H9 (cell line): ENCODE measurements around the gene SWSAP1. TPM values are rescaled to one million over a fixed set of nuclear protein-coding genes. Genes with fewer than 3 reads are reported as not detected.
"Not testable (repeated sequence)": the region's sequence is repeated elsewhere in the genome, so short reads cannot be mapped to it uniquely, and the experiment has no call there.

Source experiments
- DNase-seq: peaks from one replicate; pipeline ENCODE4 v3.0.0-alpha.2; 2017
- H2AFZ ChIP-seq: one replicate; pipeline ENCODE4 v1.6.1; 2013; ENCODE audit warnings: mild to moderate bottlenecking, low read length, control low read depth, moderate library complexity
- H2AK5ac ChIP-seq: 2 replicates; pipeline ENCODE4 v1.6.1; 2013; ENCODE audit warnings: low read length, control low read depth, mixed read lengths; ENCODE audit not compliant: insufficient read length
- H2BK120ac ChIP-seq: one replicate; pipeline ENCODE4 v1.6.1; 2013; ENCODE audit warnings: low read depth, mild to moderate bottlenecking, low read length, control low read depth, inconsistent platforms; ENCODE audit not compliant: poor library complexity, severe bottlenecking
- H2BK12ac ChIP-seq: 2 replicates; pipeline ENCODE4 v1.6.1; 2013; ENCODE audit warnings: low read length, control low read depth, mixed read lengths, low read depth; ENCODE audit not compliant: insufficient read length
- H2BK15ac ChIP-seq: 2 replicates; pipeline ENCODE4 v1.6.1; 2013; ENCODE audit warnings: low read depth, low read length, control low read depth
- H2BK20ac ChIP-seq: one replicate; pipeline ENCODE4 v1.6.1; 2013; ENCODE audit warnings: low read depth, mild to moderate bottlenecking, low read length, control low read depth, inconsistent platforms; ENCODE audit not compliant: poor library complexity, severe bottlenecking
- H2BK5ac ChIP-seq: 2 replicates; pipeline ENCODE4 v1.6.1; 2013; ENCODE audit warnings: low read length, control low read depth, mixed read lengths; ENCODE audit not compliant: insufficient read length
- H3K14ac ChIP-seq: 2 replicates; pipeline ENCODE4 v1.6.1; 2013; ENCODE audit warnings: low read length, control low read depth; ENCODE audit not compliant: insufficient read depth
- H3K18ac ChIP-seq: 2 replicates; pipeline ENCODE4 v1.6.1; 2013; ENCODE audit warnings: low read depth, mild to moderate bottlenecking, mixed read lengths, low read length, control low read depth; ENCODE audit not compliant: insufficient read length
- H3K23ac ChIP-seq: 2 replicates; pipeline ENCODE4 v1.6.1; 2013; ENCODE audit warnings: low read length, control low read depth, mixed read lengths, low read depth; ENCODE audit not compliant: insufficient read length
- H3K23me2 ChIP-seq: 2 replicates; pipeline ENCODE4 v1.6.1; 2013; ENCODE audit warnings: low read depth, mild to moderate bottlenecking, mixed read lengths, low read length, control low read depth; ENCODE audit not compliant: insufficient read length, poor library complexity, severe bottlenecking
- H3K27ac ChIP-seq: 2 replicates; pipeline ENCODE4 v1.5.1; 2013; ENCODE audit warnings: low read length, control low read depth, mixed read lengths, low read depth; ENCODE audit not compliant: insufficient read length
- H3K27me3 ChIP-seq: 2 replicates; pipeline ENCODE4 v1.6.1; 2013; ENCODE audit warnings: low read length, control low read depth, inconsistent platforms; ENCODE audit not compliant: insufficient read depth
- H3K4ac ChIP-seq: 2 replicates; pipeline ENCODE4 v1.6.1; 2013; ENCODE audit warnings: low read depth, mild to moderate bottlenecking, control low read depth, inconsistent platforms, low read length, moderate library complexity
- H3K4me1 ChIP-seq: 2 replicates; pipeline ENCODE4 v1.6.1; 2013; ENCODE audit warnings: low read length, control low read depth, inconsistent platforms; ENCODE audit not compliant: insufficient read depth
- H3K4me2 ChIP-seq: 2 replicates; pipeline ENCODE4 v1.6.1; 2013; ENCODE audit warnings: low read length, control low read depth, mixed read lengths; ENCODE audit not compliant: insufficient read length, insufficient read depth
- H3K56ac ChIP-seq: 2 replicates; pipeline ENCODE4 v1.6.1; 2013; ENCODE audit warnings: low read depth, mild to moderate bottlenecking, mixed read lengths, low read length, control low read depth; ENCODE audit not compliant: insufficient read length
- H3K79me1 ChIP-seq: 2 replicates; pipeline ENCODE4 v1.6.1; 2013; ENCODE audit warnings: low read depth, mild to moderate bottlenecking, moderate library complexity, low read length, control low read depth, inconsistent platforms; ENCODE audit not compliant: insufficient read depth, poor library complexity, severe bottlenecking
- H3K79me2 ChIP-seq: 2 replicates; pipeline ENCODE4 v1.6.1; 2013; ENCODE audit warnings: low read length, control low read depth, inconsistent platforms; ENCODE audit not compliant: insufficient read depth
- H3K9ac ChIP-seq: 2 replicates; pipeline ENCODE4 v1.6.1; 2013; ENCODE audit warnings: low read length, control low read depth, mixed read lengths; ENCODE audit not compliant: insufficient read length; ENCODE audit errors: extremely low read depth
- H3K9me3 ChIP-seq: one replicate; pipeline ENCODE4 v1.6.1; 2013; ENCODE audit warnings: low read depth, low read length, inconsistent platforms; ENCODE audit not compliant: control insufficient read depth
- H3T11ph ChIP-seq: one replicate; pipeline ENCODE4 v1.6.1; 2013; ENCODE audit warnings: mild to moderate bottlenecking, low read length, control low read depth, inconsistent platforms
- H4K20me1 ChIP-seq: one replicate; pipeline ENCODE4 v1.6.1; 2013; ENCODE audit not compliant: control insufficient read depth, insufficient read length, insufficient read depth
- H4K5ac ChIP-seq: 2 replicates; pipeline ENCODE4 v1.6.1; 2013; ENCODE audit warnings: low read depth, mild to moderate bottlenecking, mixed read lengths, low read length, control low read depth; ENCODE audit not compliant: insufficient read length
- H4K8ac ChIP-seq: replicated peaks from 2 replicates; pipeline ENCODE4 v1.6.1; 2013; ENCODE audit warnings: low read length, control low read depth, mixed read lengths, low read depth; ENCODE audit not compliant: insufficient read length
- H4K91ac ChIP-seq: 2 replicates; pipeline ENCODE4 v1.6.1; 2013; ENCODE audit warnings: low read depth, mild to moderate bottlenecking, moderate library complexity, mixed read lengths, low read length, control low read depth; ENCODE audit not compliant: insufficient read length
- H3K27ac Mint-ChIP-seq, 3 experiments: 2 replicates in 2 of 3; 3 replicates in 1 of 3; pipeline ENCODE4 v1.8.0; 2020 to 2021; ENCODE audit warnings: mixed read lengths in 3 of 3, mild to moderate bottlenecking in 1 of 3, moderate library complexity in 1 of 3
- H3K27me3 Mint-ChIP-seq: 2 replicates; pipeline ENCODE4 v1.8.0; 2021; ENCODE audit warnings: low read depth, mild to moderate bottlenecking, moderate library complexity, mixed read lengths
- H3K36me3 Mint-ChIP-seq, 3 experiments: 2 replicates in 2 of 3; 3 replicates in 1 of 3; pipeline ENCODE4 v1.8.0; 2020 to 2021; ENCODE audit warnings: low read depth in 3 of 3, mixed read lengths in 3 of 3; ENCODE audit not compliant: insufficient read depth in 1 of 3
- H3K4me1 Mint-ChIP-seq, 2 experiments: 2 replicates each; pipeline ENCODE4 v1.8.0; 2020; ENCODE audit warnings: mixed read lengths in 2 of 2
- H3K4me3 Mint-ChIP-seq, 2 experiments: 2 replicates in 1 of 2; 3 replicates in 1 of 2; pipeline ENCODE4 v1.8.0; 2020 to 2021; ENCODE audit warnings: mild to moderate bottlenecking in 2 of 2, mixed read lengths in 2 of 2, moderate library complexity in 1 of 2
- H3K9me3 Mint-ChIP-seq, 2 experiments: 2 replicates in 1 of 2; 3 replicates in 1 of 2; pipeline ENCODE4 v1.8.0; 2020; ENCODE audit warnings: mild to moderate bottlenecking in 2 of 2, mixed read lengths in 2 of 2, moderate library complexity in 1 of 2
- WGBS: extraction: QIAGEN DNeasy Blood & Tissue Kit; methylation state at CpG from one replicate; pipeline ENCODE4 v1.1.7; 2013; ENCODE audit warnings: missing lambda C conversion rate, low lambda C conversion rate, mixed read lengths; ENCODE audit not compliant: insufficient read length; ENCODE audit errors: extremely low coverage; 5-methylcytosine and 5-hydroxymethylcytosine counted together
- total RNA-seq: library from RNA; stranded (reverse); gene quantifications from 2 replicates; pipeline ENCODE4 v1.2.1, GENCODE V29; 2021
- TF ChIP-seq, protein P1 (sequence below): fragments of 200-600 bp; sonication (generic); conservative IDR thresholded peaks from 3 replicates; pipeline ENCODE4 v1.8.0; 2021; ENCODE audit warnings: antibody characterized with exemption, mild to moderate bottlenecking

The SWSAP1 gene
- total RNA-seq, 1 experiment from 2014 or later = 3.8 TPM

DNA sequence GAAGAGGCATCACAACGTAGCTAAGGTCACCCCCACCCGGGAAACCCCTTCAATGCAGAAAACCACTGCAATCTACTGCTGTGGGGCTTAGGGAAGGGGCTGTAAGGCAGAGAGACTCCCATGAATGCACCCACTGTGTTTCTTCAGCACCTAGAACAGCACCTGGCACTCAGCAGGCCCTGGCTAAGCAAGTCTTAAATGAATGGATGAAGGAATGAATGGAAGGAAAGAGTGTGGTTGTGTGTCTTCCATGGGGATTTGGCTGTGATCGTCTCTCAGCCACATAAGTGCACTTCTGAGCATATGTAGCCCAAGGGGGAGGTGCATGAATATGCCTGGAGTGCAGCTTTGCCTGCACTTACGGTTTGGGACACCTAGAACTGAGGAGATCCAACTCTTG lies 25.3 kb upstream of the SWSAP1 start:
- Histone ChIP-seq H4K8ac (no peak overlapping the region), H2BK5ac (no peak overlapping the region), H3K4ac (no peak overlapping the region), H4K5ac (no peak overlapping the region), H3K23ac (no peak overlapping the region), H2AFZ (no peak overlapping the region), H2AK5ac (no peak overlapping the region), H3T11ph (no peak overlapping the region), H3K9me3 (no peaks in the 10 kb centered on the region), H2BK12ac (no peak overlapping the region), H3K4me1 (no peaks in the 10 kb centered on the region; the same call in 1 of the 2 replicates), H3K4me2 (no peak overlapping the region), H2BK120ac (no peak overlapping the region), H3K27me3 (no peaks in the 10 kb centered on the region), H3K18ac (no peak overlapping the region), H3K9ac (no peak overlapping the region), H3K23me2 (peaks cover 8% of the 10 kb centered on the region), H3K14ac (no peak overlapping the region), H4K20me1 (no peaks in the 10 kb centered on the region), H3K27ac (no peak overlapping the region), H4K91ac (no peak overlapping the region), H3K79me1 (no peaks in the 10 kb centered on the region), H3K56ac (no peak overlapping the region), H2BK20ac (no peak overlapping the region), H3K79me2 (no peaks in the 10 kb centered on the region), H2BK15ac (no peak overlapping the region)
- peaks cover 3 to 7% of the 10 kb centered on the region in 2 experiments; a peak in 3 of 5 replicates for H3K9me3 Mint-ChIP-seq
- no peak overlapping the region for H3K4me3 Mint-ChIP-seq
- peaks cover 23% of the 10 kb centered on the region for H3K27me3 Mint-ChIP-seq
- TF ChIP-seq, protein P1, sequence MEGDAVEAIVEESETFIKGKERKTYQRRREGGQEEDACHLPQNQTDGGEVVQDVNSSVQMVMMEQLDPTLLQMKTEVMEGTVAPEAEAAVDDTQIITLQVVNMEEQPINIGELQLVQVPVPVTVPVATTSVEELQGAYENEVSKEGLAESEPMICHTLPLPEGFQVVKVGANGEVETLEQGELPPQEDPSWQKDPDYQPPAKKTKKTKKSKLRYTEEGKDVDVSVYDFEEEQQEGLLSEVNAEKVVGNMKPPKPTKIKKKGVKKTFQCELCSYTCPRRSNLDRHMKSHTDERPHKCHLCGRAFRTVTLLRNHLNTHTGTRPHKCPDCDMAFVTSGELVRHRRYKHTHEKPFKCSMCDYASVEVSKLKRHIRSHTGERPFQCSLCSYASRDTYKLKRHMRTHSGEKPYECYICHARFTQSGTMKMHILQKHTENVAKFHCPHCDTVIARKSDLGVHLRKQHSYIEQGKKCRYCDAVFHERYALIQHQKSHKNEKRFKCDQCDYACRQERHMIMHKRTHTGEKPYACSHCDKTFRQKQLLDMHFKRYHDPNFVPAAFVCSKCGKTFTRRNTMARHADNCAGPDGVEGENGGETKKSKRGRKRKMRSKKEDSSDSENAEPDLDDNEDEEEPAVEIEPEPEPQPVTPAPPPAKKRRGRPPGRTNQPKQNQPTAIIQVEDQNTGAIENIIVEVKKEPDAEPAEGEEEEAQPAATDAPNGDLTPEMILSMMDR = no peak
- peaks cover 19 to 22% of the 10 kb centered on the region in 2 experiments for H3K4me1 Mint-ChIP-seq
- no CpG with 5 or more reads among the region's 4 CpGs for WGBS
- H3K27ac Mint-ChIP-seq = no peak overlapping the region
- DNase-seq = no peak
- peaks cover 0 to 8% (median 0%) of the 10 kb centered on the region in 3 experiments; a peak in 3 of 7 replicates for H3K36me3 Mint-ChIP-seq

DNA sequence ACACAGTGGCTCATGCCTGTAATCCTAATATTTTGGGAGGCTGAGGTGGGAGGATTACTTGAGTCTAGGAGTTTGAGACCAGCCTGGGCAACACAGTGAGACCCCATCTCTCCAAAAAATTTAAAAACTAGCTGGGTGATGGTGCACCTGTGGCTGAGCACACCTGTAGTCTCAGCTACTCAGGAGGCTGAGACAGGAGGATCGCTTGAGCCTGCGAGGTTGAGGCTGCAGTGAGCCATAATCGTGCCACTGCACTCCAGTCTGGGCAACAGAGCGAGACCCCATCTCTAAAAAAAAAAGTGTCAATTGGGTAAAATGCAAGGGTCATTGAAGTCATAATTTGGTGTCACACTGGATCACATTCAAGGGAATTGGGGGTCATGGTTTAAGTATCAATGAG lies 20.4 kb upstream of the SWSAP1 start:
- H4K91ac ChIP-seq, DNase-seq, H3K4me3 Mint-ChIP-seq, H3K23me2 ChIP-seq, H2BK15ac ChIP-seq, H2AFZ ChIP-seq, H2BK20ac ChIP-seq, H2BK120ac ChIP-seq, H4K20me1 ChIP-seq, H3K36me3 Mint-ChIP-seq, H3K14ac ChIP-seq, H3T11ph ChIP-seq, H3K4me2 ChIP-seq, H3K9ac ChIP-seq, H2BK12ac ChIP-seq, H3K4ac ChIP-seq, H3K79me1 ChIP-seq, H3K27ac Mint-ChIP-seq, H4K5ac ChIP-seq, H3K4me1 ChIP-seq, H3K9me3 ChIP-seq, H3K27me3 ChIP-seq, H3K27ac ChIP-seq, H4K8ac ChIP-seq, H3K9me3 Mint-ChIP-seq, H3K56ac ChIP-seq, H2AK5ac ChIP-seq, H2BK5ac ChIP-seq, H3K23ac ChIP-seq, H3K79me2 ChIP-seq, H3K18ac ChIP-seq: not testable (repeated sequence)
- Mint-ChIP-seq H3K4me1 (peaks cover 7 to 26% of the 10 kb centered on the region in 2 experiments), H3K27me3 (peaks cover 56% of the 10 kb centered on the region)
- no CpG with 5 or more reads among the region's 4 CpGs for WGBS
